Mesenteric fat pad (tissue), 1 donor: ENCODE measurements around the gene MAP3K10. TPM values are rescaled to one million over a fixed set of nuclear protein-coding genes. Genes with fewer than 3 reads are reported as not detected.

Source experiments
- DNase-seq: peaks from one replicate; pipeline ENCODE4 v3.0.0-alpha.2; 2020; ENCODE audit warnings: low spot score
- total RNA-seq: library from RNA; stranded (reverse); fragmentation: NEBNext Ultra II Directional; extraction: Animal tissue kit (Norgen Biotek cat#: 25700); gene quantifications from one replicate; pipeline ENCODE4 v1.2.1, GENCODE V29; 2021
- donor health status: DM: yes; HTN: yes; CAD: no.

The MAP3K10 gene
- total RNA-seq, 1 donor from 2014 or later, result 18.0 TPM

DNA sequence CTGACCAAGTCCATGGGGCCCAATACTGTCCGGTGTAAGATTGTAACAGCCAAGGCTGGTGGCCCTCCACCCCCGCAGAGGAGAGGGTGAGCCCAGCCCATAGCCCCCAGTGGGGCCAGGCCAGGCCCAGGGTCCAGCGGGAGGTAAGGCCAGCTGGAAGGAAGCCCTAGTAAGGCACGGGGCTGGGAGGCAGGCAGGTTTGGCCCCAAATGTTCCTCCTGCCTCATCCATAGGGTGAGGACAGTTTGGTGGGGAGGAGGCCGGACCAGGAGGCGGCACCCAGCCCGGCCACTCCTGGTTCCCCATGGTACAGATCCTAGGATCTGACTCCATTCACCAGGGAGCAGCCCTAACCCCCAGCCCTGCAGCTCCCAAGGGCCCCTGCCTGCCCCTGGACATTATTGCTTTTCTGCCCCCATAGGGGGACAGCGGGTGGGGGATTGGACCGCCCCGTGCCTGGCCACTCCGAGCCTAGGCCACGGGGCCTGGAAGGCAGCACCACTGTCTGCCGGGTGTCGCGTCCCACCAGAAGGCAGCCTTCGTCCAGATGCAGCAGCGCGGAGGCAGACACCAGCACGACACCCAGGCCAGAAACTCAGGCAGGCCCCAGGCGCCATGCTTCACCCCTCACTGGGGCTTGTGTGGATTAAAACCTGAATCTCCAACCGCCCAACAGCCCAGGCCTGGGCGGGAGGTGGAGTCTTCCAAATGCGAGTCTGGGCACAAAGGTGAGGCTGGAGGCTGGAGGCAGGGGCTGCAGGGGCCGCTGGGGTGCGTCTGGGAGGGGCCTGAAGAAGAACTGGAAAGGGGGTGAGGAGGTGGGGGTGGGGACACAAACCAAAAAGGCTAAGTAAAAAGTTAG is 42.0 kb downstream of the MAP3K10 start:
- DNase-seq, result no peak

DNA sequence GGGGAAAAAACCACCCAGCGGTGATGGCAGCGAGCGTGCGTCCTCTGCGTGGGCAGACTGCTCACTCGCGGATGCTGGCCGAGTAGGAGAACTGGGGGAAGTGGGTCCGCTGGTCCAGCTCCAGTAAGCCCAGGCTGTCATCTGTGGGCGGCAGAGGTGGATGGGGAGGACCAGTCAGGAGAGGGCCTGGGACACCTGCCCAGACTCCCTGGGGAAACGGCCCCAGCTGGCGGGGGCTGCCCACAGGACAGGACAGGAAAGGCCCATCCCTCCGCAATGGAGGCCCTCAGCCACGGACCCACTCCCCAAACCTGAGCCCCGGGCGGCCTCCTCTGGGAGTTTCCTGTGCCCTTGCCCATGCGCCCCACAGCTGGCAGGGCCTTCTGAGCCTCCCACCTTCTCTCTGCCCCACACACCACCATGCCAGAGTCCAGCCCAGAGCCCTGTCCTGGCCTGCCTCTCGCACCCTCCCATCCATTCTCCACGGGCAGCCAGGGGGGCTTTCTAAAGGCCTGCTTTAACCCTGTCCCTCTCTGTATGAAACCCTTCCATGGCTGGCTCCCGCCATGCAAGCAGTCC is 42.7 kb downstream of the MAP3K10 start:
- no peak for DNase-seq

DNA sequence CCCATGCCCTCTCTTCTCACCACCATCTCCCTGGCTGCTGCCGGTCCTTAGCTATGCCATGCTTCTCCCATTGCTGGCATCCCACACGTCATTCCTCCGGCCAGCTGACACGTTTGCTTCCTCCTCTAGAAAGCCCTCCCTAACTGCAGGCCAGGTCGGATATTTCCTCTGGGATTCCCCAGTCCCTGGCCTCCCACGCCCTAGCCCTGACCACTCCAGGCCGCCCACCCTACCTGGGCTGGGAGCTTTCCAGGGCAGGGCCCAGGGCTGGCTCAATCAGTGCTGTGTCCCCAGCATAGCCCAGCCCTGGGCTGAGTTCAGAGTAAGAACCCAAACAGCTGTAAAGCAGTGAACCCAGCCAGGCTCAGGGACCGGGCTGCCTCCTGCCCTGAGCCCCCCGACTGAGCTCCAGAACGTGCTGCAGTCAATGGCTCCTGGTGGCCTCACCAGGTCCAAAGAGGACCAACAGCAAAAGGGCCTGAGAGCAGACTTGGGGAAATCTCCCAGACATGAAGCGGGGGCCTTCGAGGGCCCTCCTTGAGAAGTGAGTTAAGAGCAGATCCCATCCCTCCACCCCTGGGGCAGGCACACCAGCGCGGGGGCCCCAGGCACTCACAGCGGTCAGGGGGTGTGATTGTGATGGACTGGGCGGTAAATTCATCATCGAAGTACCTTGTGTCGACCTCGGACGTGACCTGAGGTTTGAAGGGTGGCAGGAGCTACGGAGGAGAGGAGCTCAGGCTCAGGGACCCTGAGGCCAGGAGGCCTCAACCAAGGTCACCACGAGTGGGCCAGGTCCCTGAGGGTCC is 43.4 kb downstream of the MAP3K10 start:
- DNase-seq, result no peak

DNA sequence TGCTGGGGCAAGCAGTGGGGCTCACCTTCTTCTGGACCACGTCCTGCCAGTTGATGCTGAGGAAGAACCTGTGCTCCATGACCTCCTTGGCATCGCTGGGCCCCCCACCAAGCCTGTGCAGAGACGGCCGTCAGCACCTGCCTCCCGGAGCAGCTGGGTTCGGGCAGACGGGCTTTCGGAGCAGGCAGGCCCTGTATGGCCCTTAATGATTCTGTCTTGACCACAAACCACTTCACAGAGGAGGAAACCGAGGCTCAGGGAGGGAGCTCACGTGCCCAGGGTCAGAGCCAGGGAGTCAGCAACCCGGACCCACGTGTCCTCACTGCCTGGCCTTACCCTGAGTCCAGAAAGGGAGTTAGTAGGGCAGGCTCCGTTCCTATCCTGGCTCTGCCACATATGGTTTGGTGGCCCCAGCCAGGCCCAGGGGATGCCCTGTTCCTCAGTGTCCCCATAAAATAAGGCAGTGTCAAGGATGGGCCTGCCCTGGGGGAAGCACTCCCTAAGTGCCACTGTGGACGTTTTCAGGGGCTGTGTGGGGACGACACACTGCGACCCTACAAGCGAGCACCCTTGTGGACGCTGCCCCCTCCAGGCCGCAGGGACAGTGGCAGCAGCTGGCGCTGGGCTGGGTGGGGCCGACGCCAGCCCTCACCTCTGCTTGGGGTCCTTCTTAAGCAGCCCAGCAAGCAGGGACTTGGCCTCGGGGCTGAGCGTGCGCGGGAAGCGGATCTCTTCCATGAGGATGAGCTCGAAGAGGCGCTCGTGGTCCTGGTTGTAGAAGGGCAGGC is 44.2 kb downstream of the MAP3K10 start:
- DNase-seq, result no peak

DNA sequence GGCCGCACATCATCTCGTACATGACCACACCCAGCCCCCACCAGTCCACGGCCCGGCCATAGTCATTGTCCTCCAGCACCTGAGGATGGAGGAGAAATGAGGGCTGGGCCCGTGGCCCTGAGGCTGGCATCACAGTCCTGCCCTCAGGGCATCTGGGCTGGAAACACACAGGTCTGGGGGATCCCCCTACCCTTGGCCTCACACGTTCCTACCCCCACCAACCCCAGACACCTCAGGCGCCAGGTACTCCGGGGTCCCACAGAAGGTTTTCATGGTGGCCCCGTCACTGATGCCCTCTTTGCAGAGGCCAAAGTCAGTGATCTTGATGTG is 44.8 kb downstream of the MAP3K10 start:
- DNase-seq, result no peak

DNA sequence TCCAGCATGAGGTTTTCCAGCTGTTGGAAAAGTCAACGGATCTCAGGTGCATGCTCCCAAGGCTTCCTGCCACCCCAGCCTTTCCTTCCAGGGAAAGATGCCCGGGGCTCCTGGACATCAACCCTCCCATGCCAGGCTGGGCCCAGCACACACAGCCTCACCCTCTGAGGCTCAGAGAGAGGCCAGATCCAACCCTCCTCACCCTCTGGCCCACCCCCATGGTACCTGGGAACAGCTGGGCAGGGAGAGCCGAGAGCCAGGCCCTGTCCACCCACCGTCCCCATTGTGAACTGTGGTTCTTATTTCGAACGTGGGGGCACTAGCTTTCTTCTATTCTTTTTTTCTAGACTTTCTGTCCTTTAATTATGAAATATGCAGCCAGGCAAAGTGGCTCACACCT is 45.1 kb downstream of the MAP3K10 start:
- DNase-seq, result no peak

DNA sequence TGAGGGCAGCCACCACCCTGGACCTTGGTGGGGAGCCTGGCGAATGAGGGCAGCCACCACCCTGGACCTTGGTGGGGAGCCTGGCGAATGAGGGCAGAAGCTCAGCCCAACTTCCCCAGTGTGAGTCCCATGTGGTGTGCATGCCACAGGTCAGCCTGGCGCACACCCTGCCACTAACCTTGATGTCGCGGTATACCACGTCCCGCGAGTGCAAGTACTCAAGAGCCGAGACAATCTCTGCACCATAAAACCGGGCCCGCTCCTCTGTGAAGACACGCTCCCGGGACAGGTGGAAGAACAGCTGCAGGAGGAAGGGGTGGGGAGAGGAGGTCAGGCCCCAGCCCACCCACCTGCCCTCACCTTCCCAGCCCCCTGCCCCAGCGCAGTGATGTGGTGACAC is 46.6 kb downstream of the MAP3K10 start:
- DNase-seq, result no peak

DNA sequence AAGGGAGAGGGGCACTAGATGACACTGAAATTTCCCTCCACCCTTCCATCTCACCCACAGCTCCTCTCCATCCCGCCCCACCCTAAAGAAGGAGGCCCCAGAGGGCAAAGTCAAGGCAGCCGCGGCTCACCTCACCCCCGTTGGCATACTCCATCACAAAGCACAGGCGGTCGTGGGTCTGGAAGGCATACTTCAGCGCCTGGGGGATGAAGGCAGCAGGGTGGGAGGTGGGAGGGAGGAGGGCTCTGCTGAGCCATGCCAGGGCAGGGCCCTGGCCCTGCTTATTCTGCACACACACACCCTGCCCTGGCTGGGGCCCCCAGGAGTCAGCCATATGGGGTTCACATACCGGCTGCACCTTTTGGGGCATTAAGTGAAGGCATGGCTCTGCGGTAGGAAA is 47.5 kb downstream of the MAP3K10 start:
- DNase-seq, result no peak

DNA sequence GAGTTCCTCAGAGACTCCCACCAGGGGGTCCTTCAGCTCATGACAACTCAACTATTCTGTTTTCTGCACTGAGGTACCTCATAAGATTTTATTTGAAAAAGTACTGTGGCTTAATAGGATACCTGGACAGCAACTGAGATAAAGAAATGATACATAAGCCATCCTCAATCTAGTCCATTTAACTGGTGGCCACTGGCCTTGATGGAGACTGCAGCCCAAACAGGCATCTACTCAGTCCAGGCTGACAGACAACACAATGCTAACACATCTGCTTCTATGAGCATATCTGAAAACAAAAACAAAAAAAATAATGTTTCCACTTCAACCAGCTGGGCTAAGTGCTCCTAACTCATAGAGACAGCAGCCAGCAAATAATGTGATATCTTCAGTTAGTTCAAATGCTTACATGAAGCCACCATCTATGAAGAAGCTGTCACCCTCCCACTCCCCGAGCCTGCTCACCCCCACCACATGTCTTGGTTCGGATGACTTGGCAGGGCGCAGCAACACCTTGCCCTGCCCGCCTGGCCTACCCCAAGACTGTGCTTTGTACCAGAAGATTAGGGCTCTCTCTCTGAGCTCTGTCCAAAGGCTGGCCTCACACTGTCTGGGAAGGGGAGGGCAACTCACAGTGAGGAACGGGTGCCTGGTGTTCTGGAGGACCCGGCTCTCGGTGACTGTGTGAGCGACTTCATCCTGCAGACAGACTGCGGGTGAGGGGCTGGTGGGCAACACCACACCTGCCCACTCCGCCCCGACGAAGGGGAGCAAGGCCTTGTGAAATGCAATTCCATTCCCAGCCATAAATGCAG is 48.4 kb downstream of the MAP3K10 start:
- DNase-seq, result no peak

DNA sequence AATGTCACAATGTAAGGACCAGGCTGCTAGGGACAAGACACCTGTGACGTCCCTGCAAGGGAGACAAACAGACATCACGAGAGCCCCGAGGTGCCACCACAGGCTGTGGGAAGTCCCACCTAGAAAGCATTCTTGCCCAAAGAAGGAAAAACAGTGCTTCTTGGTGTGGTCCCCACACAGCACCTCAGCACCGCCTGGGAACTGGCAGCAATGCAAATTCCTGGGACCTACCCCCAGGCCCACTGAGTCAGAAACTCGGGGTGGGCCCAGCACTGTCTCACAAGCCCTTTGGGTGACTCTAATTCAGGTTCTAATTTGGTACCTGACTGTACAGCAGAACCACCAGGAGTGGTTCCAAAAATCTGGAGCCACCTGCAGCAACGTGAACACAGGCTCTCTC is 49.1 kb downstream of the MAP3K10 start:
- DNase-seq, result no peak

DNA sequence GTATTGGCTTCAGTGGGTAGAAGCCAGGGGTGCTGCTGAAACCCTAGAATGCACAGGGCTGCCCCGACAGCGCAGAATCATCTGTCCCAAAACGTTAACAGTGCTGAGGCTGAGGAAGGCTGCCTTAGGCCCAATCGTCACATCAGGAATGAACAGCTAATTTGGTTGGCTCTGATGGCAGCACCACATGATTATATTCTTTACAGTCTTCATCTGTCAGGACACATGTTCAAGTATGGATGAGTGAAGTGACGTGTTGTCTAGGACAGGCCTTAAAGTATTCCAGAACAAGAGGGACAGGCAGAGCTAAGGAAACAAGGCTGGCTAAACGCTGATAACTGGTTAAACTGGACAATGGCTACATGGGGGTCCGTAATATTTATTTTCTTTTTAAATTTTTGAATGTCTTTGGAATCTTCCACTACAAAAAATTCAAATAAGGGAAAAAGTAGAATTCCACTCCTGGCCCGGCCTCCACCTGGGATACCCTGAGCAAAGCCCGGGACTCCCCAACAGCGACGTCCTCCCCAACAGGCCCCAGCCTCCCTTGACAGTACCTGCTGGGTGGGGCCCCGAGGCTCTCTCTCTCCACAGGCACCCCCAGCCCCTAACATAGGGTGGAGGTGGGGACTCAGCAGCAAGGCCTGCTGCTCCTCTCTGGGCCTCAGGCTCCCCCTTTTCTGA is 50.0 kb downstream of the MAP3K10 start:
- no peak for DNase-seq

DNA sequence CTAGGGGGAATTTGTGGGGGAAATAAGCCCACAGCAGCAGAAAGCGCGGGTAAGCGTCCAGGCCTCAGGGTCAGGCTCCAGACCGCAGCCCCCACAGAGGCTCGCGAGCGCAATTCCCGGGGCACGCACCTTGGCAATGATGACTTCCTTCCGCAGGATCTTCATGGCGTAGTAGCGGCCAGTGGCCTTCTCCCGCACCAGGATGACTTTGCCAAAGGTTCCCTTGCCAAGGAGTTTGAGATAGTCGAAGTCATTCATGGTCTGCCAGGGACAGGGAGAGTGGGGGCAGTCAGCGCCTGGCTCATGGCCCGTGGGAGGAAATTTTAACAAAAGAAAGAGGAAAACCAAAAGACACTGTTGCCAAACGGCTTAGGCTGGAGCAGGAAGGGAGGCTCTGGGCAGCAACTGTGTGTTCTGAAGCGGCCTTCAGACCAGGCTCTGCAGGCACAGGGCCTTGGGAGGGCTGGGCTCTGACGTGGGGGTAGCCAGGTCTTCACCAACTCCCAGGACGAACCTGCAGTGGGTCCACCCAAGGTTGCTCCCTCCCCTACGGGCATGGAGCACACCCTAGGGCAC is 50.7 kb downstream of the MAP3K10 start:
- DNase-seq, result no peak

DNA sequence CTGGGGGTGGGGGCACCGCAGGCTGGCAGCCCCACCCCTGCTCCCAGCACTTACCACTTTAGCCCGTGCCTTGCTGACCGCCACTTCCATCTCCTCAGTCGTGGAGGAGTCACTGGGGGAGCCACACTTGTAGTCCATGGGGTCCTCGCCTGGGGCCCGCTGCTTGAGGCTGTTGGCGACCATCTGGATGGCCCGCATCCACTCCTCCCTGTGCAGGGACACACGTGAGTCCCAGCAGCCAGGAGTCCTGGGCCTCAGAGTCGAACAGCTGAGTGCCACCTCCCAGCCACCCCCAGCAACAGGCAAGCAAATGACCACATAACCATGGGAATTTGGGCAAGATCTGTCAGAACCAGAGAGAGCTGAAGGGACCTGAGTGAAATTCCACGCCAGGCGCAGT is 51.3 kb downstream of the MAP3K10 start:
- DNase-seq, result no peak

DNA sequence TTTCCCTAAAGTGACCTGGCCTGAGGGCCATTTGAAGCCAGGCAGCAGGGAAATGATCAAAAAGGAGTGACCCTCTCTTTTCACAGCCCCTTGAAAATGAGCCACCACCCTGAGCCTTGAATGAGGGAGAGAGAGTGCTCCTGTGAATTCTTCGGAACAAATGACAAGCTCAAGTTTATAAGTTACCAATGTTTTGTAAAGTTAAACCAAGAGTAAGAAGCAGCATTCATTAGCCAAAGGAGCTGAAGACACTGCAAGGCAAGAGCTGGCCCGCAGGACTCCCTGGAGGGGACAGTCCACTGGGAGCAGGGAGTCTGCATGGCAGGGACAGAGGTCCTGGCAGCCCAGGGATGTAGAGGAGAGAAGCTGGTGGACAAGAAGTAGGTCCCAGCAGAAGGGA is 52.0 kb downstream of the MAP3K10 start:
- DNase-seq, result no peak

DNA sequence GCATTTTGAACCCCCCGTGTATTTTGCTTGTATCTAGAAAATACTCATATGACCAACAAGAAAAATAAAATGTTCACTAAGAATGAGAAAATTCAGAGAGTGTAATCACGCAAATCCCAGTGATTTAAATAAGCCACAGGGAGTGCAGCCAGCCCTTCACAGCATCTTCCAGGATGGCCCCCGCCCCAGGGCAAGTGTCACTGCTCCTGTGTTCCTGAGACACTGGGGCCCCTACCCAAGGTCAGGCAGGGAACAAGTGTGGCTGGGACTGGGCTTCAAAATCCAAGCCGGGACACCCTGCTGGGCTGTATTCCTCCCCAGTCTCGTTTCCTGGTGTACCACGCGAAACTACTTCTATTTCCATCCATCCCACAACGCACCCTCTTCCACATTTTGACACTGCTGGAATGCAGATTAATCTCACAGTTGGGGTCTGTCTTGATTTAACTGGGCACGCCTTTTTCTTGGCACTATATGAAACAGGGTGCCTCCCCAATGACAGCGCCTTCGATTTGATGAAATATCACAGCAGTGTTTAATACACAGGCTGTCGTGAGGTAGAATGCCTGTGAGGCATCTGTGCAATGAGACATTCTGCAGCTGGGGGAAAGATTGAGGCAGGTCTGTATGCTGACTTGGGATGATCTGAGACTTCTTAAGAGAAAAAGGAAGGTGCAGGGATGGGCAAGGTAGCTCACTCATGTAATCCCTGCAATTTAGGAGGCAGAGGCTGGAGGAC is 53.5 kb downstream of the MAP3K10 start:
- no peak for DNase-seq

DNA sequence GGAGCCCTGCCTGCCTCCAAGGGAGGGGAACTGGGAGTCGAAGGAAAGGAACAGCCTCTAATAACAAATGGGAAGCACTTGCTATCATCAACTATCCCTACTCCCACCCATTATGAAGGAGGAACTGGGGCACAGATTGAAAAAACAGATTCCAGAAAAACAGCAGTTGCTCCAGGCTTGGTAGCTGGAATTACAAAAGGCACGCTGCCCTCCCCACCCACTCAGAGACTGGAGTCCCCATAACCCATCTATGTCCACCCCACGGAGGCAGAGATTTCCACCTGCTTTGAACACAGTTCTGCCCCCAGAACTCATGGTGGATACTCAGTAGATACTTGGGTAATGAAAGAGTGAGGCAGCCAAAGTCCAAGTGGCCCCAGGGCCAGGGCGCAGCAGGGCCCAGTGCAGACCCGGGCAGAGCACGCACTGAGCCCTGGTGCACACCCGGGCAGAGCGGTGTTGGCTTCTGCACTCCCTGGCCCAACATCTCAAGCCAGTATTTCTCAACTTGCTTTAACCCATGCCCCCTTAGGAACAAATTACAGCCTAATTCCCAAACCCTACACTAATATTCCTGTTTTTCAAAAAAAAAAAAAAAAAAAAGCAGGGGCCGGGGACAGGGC is 54.4 kb downstream of the MAP3K10 start:
- DNase-seq, result no peak

DNA sequence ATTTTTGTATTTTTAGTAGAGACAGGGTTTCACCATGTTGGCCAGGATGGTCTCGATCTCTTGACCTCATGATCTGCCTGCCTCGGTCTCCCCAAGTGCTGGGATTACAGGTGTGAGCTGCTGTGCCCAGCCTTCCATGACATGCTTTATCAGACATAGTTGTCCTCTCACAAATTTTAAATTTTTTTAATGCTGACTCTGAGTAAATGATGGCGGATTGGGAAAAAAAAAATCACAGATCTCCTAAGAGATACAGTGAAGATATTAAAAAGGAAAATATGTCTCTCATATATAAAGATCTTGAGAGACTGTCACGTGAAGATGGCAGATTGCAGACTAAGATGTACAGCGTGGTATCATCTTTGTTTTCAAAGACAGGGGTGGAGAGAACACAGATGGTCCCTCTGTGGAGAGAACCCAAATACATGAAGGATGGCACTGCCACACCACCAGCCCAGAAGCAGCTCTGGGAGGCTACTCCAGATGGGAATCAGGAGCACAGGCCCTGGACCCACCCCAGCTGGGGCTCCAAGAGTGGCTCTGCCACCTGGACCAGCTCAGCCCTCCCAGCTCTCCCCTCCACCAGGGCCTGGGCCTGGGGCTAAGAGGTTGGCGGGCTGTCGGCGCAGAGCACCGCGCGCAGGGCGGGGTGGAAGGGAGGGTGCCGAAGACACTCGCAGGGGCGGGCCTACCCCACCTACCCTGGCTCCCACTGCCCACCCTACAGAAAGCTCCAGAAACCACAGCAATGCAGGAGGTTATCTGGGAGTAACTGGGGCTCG is 55.3 kb downstream of the MAP3K10 start:
- DNase-seq, result no peak

DNA sequence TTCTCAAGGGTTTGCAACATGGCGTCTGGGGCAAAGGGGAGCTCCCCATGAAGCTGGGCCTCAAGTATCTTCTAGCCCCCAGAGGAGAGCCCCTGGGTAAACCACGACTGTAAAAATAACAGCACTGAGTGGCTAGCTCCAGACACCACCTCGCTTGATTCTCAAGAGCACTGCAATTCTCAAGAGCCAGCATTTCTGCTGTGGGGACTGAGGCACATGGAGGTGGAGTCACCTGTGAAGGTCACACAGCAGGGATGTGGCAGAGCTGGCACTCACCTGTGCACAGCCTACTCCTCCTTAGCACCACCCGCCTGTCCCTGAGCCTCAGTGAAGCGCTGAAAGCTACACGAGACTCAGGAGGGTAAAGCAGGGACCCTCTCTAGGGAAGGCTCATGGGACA is 56.0 kb downstream of the MAP3K10 start:
- DNase-seq, result no peak
